Gastroesophageal sphincter (tissue), 4 donors: Measurements from ENCODE around the gene PATL1. TPM values are rescaled to one million over a fixed set of nuclear protein-coding genes. Genes with fewer than 3 reads are reported as not detected.
A peak's percentile ranks its signal among the peaks of the same experiment; 100 is the strongest.
"Not testable (repeated sequence)": the region's sequence is repeated elsewhere in the genome, so short reads cannot be mapped to it uniquely, and the experiment has no call there.

ENCODE experiments used
- ATAC-seq: fragments of 150-250 bp; one replicate; pipeline ENCODE4 v1.9.1; 2016; ENCODE audit warnings: mild to moderate bottlenecking, moderate library complexity
- H3K27ac ChIP-seq, 4 donors: fragments of 200-600 bp; sonication (generic) in 3 of 4; 1 replicate in 3 of 4; 2 replicates in 1 of 4; pipeline ENCODE4 v1.5.1; 2016 to 2019
- H3K27me3 ChIP-seq: fragments of 200-600 bp; sonication (generic); one replicate; pipeline ENCODE4 v1.5.1; 2019
- H3K36me3 ChIP-seq, 2 donors: fragments of 200-600 bp; sonication (generic); one replicate each; pipeline ENCODE4 v1.5.1; 2019; ENCODE audit warnings: control low read depth in 1 of 2
- H3K4me1 ChIP-seq, 3 donors: fragments of 200-600 bp; sonication (generic); 1 replicate in 2 of 3; 2 replicates in 1 of 3; pipeline ENCODE4 v1.5.1; 2016 to 2019; ENCODE audit warnings: control low read depth in 2 of 3
- H3K4me3 ChIP-seq, 2 donors: fragments of 200-600 bp; sonication (generic); one replicate each; pipeline ENCODE4 v1.5.1; 2019; ENCODE audit warnings: mild to moderate bottlenecking in 1 of 2, moderate library complexity in 1 of 2
- H3K9me3 ChIP-seq, 3 donors: fragments of 200-600 bp; sonication (generic); one replicate each; pipeline ENCODE4 v1.5.1; 2017 to 2019; ENCODE audit warnings: control low read depth in 2 of 3
- EP300 ChIP-seq: sonication (generic); formaldehyde crosslinking; IDR thresholded peaks from one replicate; pipeline ENCODE4 v1.6.1; 2017; ENCODE audit warnings: antibody characterized with exemption, mild to moderate bottlenecking
- POLR2A ChIP-seq, 2 donors: fragments of 450-650 bp; IDR thresholded peaks; one replicate each; pipeline ENCODE4 v1.6.1; 2017; ENCODE audit warnings: antibody characterized with exemption in 2 of 2, mild to moderate bottlenecking in 2 of 2, moderate library complexity in 1 of 2
- POLR2AphosphoS5 ChIP-seq: sonication (generic); formaldehyde crosslinking; IDR thresholded peaks from one replicate; pipeline ENCODE4 v1.6.1; 2017; ENCODE audit warnings: antibody characterized with exemption
- WGBS, 2 donors: methylation state at CpG; one replicate each; pipeline ENCODE4 v1.1.5; 2018; ENCODE audit warnings: low coverage in 1 of 2; 5-methylcytosine and 5-hydroxymethylcytosine counted together
- total RNA-seq, 4 donors: library from RNA; depleted of rRNA; stranded (reverse); fragments of >200 nt; gene quantifications; one replicate each; pipeline ENCODE4 v1.1.0, GENCODE V29; 2016
- TF ChIP-seq, protein P1 (sequence below), 4 experiments: fragments of 200-600 bp in 2 of 4; fragments of 450-650 bp in 2 of 4; sonication (generic) in 1 of 4; IDR thresholded peaks; one replicate each; pipeline ENCODE4 v1.5.1; 2017 to 2019; ENCODE audit warnings: antibody characterized with exemption in 4 of 4, mild to moderate bottlenecking in 2 of 4, moderate library complexity in 2 of 4

PATL1 gene
- total RNA-seq, 4 donors from 2014 or later = 13.9 to 16.3 (median 15.5) TPM

DNA sequence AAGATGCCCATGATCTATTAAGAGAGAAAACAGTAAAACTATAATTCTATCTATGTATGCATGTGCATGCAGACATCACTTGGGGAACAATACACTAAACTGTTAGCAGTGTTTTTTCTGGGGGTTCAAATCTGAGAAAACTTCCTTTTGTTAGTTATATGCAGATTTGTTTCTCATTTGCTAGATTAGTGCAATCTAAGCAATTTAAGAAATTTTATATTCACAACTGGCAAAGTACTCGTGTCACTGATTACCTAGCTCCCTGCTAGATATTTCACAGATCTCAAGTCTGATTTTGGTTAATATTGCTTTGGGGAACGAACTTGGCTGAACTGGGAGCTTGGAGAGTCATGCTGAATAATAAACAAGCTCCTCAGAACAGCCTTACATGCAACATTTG lies 38.3 kb downstream of the PATL1 start:
- H3K4me1 ChIP-seq = no peaks in the 10 kb centered on the region
- no peak for ATAC-seq
- H3K9me3 ChIP-seq = no peaks in the 10 kb centered on the region
- H3K27ac ChIP-seq = no peak overlapping the region
- TF ChIP-seq EP300 (no peak), POLR2AphosphoS5 (no peak), POLR2A (IDR thresholded peaks at IDR 0.05) (no peak)
- TF ChIP-seq, protein P1, sequence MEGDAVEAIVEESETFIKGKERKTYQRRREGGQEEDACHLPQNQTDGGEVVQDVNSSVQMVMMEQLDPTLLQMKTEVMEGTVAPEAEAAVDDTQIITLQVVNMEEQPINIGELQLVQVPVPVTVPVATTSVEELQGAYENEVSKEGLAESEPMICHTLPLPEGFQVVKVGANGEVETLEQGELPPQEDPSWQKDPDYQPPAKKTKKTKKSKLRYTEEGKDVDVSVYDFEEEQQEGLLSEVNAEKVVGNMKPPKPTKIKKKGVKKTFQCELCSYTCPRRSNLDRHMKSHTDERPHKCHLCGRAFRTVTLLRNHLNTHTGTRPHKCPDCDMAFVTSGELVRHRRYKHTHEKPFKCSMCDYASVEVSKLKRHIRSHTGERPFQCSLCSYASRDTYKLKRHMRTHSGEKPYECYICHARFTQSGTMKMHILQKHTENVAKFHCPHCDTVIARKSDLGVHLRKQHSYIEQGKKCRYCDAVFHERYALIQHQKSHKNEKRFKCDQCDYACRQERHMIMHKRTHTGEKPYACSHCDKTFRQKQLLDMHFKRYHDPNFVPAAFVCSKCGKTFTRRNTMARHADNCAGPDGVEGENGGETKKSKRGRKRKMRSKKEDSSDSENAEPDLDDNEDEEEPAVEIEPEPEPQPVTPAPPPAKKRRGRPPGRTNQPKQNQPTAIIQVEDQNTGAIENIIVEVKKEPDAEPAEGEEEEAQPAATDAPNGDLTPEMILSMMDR (IDR thresholded peaks at IDR 0.05) = no peak
- peaks cover 0 to 22% of the 10 kb centered on the region in 2 donors for H3K36me3 ChIP-seq
- H3K27me3 ChIP-seq = no peaks in the 10 kb centered on the region
- WGBS, 2 donors = 88 to 95% methylated on average over 2 of the region's 2 CpGs
- H3K4me3 ChIP-seq = no peak overlapping the region

DNA sequence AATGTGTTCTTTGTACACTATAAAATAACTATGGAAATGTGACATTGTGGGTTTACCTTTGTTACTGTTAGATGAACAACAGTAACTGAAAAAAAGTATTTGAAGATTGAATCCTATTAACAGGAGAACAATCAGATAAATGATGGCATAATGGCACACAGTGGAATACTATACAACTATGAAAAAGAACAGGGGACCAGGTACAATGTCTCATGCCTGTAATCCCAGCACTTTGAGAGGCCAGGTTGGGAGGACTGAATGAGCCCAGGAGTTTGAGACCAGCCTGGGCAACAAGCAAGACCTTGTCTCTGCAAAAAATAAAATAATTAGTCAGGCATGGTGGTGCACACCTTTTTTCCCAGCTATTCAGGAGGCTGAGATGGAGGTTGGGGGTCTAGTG lies 38.8 kb downstream of the PATL1 start:
- TF ChIP-seq, protein P1 (IDR thresholded peaks at IDR 0.05) = no peak
- TF ChIP-seq POLR2AphosphoS5 (no peak), EP300 (no peak), POLR2A (IDR thresholded peaks at IDR 0.05) (no peak)
- Histone ChIP-seq H3K4me3 (no peak overlapping the region), H3K9me3 (no peaks in the 10 kb centered on the region), H3K27ac (no peak overlapping the region), H3K27me3 (no peaks in the 10 kb centered on the region), H3K36me3 (peaks cover 0 to 17% of the 10 kb centered on the region in 2 donors), H3K4me1 (no peaks in the 10 kb centered on the region)
- ATAC-seq = no peak

DNA sequence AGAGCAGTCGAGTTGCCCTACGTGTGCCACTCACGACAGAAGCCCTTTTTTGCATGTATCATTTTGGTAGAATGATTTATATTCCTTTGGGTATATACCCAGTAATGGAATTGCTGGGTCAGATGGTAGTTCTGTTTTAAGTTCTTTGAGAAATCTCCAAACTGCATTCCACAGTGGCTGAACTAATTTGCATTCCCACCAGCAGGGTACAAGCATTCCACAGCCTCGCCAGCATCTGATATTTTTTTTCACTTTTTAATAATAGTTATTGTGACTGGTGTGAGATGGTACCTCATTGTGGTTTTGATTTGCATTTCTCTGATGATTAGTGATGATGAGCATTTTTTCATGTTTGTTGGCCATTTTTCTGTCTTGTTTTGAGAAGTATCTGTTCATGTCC lies 41.9 kb downstream of the PATL1 start:
- H3K36me3 ChIP-seq = peaks cover 0 to 10% of the 10 kb centered on the region in 2 donors
- TF ChIP-seq, protein P1 (IDR thresholded peaks at IDR 0.05) = peak in 1 of 4 experiments; percentile 4
- H3K4me1 ChIP-seq, H3K4me3 ChIP-seq, H3K9me3 ChIP-seq, ATAC-seq, H3K27me3 ChIP-seq, H3K27ac ChIP-seq: not testable (repeated sequence)
- 75 to 76% methylated on average over 3 to 4 of the region's 4 CpGs for WGBS, 2 donors

DNA sequence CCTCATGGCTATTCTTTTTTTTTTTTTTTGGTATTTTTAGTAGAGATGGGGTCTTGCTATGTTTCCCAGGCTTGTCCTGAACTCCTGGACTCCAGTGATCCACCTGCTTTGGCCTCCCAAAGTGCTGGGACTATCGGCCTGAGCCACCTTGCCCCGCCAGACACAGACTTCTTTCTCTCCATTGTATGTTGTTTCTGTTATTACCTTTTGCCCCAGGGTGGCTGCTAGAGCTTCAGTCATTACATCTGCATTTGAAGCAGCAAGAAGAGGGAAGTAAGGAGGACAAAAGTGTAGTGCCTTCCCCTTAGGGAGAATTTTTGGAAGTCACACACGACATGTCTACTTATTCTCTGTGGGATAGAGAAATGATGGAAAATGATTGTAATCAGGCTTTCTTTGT lies 43.1 kb downstream of the PATL1 start:
- WGBS, 2 donors = 82 to 83% methylated on average over 1 to 2 of the region's 3 CpGs
- Histone ChIP-seq H3K4me3 (no peak overlapping the region), H3K36me3 (peaks cover 0 to under 1% of the 10 kb centered on the region in 2 donors), H3K27ac (no peak overlapping the region), H3K9me3 (no peaks in the 10 kb centered on the region), H3K4me1 (no peaks in the 10 kb centered on the region), H3K27me3 (no peaks in the 10 kb centered on the region)
- no peak for TF ChIP-seq POLR2AphosphoS5
- TF ChIP-seq, protein P1 (IDR thresholded peaks at IDR 0.05) = no peak
- no peak for TF ChIP-seq EP300
- TF ChIP-seq POLR2A (IDR thresholded peaks at IDR 0.05) = no peak
- no peak for ATAC-seq

DNA sequence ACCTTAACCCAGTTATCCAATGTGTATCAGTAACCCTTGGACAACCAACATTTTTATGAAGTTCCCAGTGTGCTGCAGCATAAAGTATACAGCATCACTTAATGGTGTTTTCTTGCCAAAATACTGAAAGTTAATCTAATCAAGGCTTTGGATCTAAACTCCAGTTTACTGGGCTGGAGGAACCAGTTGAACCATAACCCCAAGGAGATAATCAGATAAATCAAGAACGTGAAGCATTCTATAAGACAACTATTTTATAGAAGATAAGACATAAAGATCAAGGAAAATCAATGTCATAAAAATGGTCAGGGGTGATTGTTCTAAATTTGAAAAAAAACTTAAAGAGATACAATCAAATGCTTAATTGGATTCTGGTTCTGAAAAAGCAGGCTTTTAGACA lies 51.0 kb downstream of the PATL1 start:
- no peaks in the 10 kb centered on the region for H3K36me3 ChIP-seq
- H3K27me3 ChIP-seq = no peaks in the 10 kb centered on the region
- TF ChIP-seq, protein P1 (IDR thresholded peaks at IDR 0.05) = no peak
- no peak for TF ChIP-seq EP300
- TF ChIP-seq POLR2AphosphoS5 = no peak
- no peak for TF ChIP-seq POLR2A (IDR thresholded peaks at IDR 0.05)
- H3K4me1 ChIP-seq = peaks cover 0 to 24% (median 10%) of the 10 kb centered on the region in 3 donors
- no peaks in the 10 kb centered on the region for H3K9me3 ChIP-seq
- H3K27ac ChIP-seq = no peak overlapping the region
- ATAC-seq = no peak
- WGBS, 2 donors = 81 to 86% methylated on average over 1 of the region's 1 CpG
- H3K4me3 ChIP-seq = no peak overlapping the region
